Tracheal epithelial cell (primary cell): ENCODE results near the gene LIMS4. TPM values are rescaled to one million over a fixed set of nuclear protein-coding genes. Genes with fewer than 3 reads are reported as not detected.

Source experiments
- total RNA-seq: library from RNA; depleted of rRNA; stranded (reverse); fragments of >200 nt; gene quantifications from 2 replicates; pipeline ENCODE4 v1.2.1, GENCODE V29; 2014

LIMS4 gene
- not detected in 2 replicates for total RNA-seq

GRCh38 chr2:110472171-110473058 lies at the start of gene LIMS4:
Gene LIMS4, minus strand, starts transcription at chr2:110472816. Its CDS starts 38 bp downstream, at chr2:110472778.

Other genes starting within 250 kb of the LIMS4 start
- 16.2 and 24.6 TPM in 2 replicates for gene RGPD6, start 104.4 kb upstream of the LIMS4 start, total RNA-seq
- gene BUB1, start 205.2 kb upstream of the LIMS4 start, total RNA-seq = 1.3 and 6.5 TPM in 2 replicates